NCI-H524 treated with DMSO at 0.1 percent for 48 hours (cell line): Measurements from ENCODE around the gene SPEM2.
"Not testable (repeated sequence)": the region's sequence is repeated elsewhere in the genome, so short reads cannot be mapped to it uniquely, and the experiment has no call there.

Experiments
- DNase-seq: peaks from one replicate; lab custom pipeline; 2025; lab: John Stamatoyannopoulos, UW

Gene SPEM2

GRCh38 chr17:7442142-7442541, 16.7 kb downstream of the SPEM2 start:
- no peak for DNase-seq

GRCh38 chr17:7443499-7444485, 18.4 kb downstream of the SPEM2 start:
- no peak for DNase-seq

- peak; percentile 65 for DNase-seq
Observed at GRCh38 chr17:7444682-7445618, 19.5 kb downstream of the SPEM2 start, which contains the start of gene CHRNB1. TSS of gene CHRNB1 (plus strand) at chr17:7445061. CDS start at chr17:7445128, 67 bp downstream.

GRCh38 chr17:7445619-7445968, 20.2 kb downstream of the SPEM2 start:
- DNase-seq: no peak

GRCh38 chr17:7448461-7448860, 23.0 kb downstream of the SPEM2 start:
- DNase-seq: no peak

- DNase-seq: no peak
Observed at GRCh38 chr17:7459961-7460545, 34.6 kb downstream of the SPEM2 start.

GRCh38 chr17:7460850-7461660, 35.6 kb downstream of the SPEM2 start:
- DNase-seq: no peak

GRCh38 chr17:7462474-7463371, 37.3 kb downstream of the SPEM2 start:
- no peak for DNase-seq

- no peak for DNase-seq
Observed at GRCh38 chr17:7463372-7463846, 38.0 kb downstream of the SPEM2 start.

- DNase-seq: no peak
Observed at GRCh38 chr17:7464081-7464480, 38.7 kb downstream of the SPEM2 start.

- DNase-seq: no peak
Observed at GRCh38 chr17:7465597-7466275, 40.3 kb downstream of the SPEM2 start.

- no peak for DNase-seq
Observed at GRCh38 chr17:7466318-7466638, 40.9 kb downstream of the SPEM2 start.

GRCh38 chr17:7466639-7467341, 41.4 kb downstream of the SPEM2 start:
- no peak for DNase-seq

- DNase-seq: no peak
Observed at GRCh38 chr17:7467498-7467897, 42.1 kb downstream of the SPEM2 start.

- DNase-seq: no peak
Observed at GRCh38 chr17:7468290-7468689, 42.9 kb downstream of the SPEM2 start.

- no peak for DNase-seq
Observed at GRCh38 chr17:7468804-7469389, 43.5 kb downstream of the SPEM2 start.

GRCh38 chr17:7469843-7470242, 44.4 kb downstream of the SPEM2 start:
- not testable (repeated sequence) for DNase-seq

- DNase-seq: not testable (repeated sequence)
Observed at GRCh38 chr17:7470457-7470973, 45.1 kb downstream of the SPEM2 start.
